Tibial artery (tissue), 4 donors: ENCODE results near the gene PXMP4.

ENCODE experiments used
- DNase-seq, 2 donors: peaks; one replicate each; pipeline ENCODE4 v3.0.0-alpha.2; 2019
- H3K27ac ChIP-seq, 2 donors: fragments of 200-600 bp; sonication (generic) in 1 of 2; 1 replicate in 1 of 2; 2 replicates in 1 of 2; pipeline ENCODE4 v1.5.1; 2018 to 2019; ENCODE audit warnings: mild to moderate bottlenecking in 1 of 2
- H3K27me3 ChIP-seq, 2 donors: fragments of 200-600 bp; sonication (generic) in 1 of 2; one replicate each; pipeline versions ENCODE4 v1.5.1 to v1.6.0; 2016 to 2019
- H3K36me3 ChIP-seq, 3 donors: fragments of 200-600 bp; sonication (generic) in 2 of 3; one replicate each; pipeline ENCODE4 v1.5.1; 2016 to 2019; ENCODE audit warnings: mild to moderate bottlenecking in 2 of 3
- H3K4me1 ChIP-seq, 4 donors: fragments of 200-600 bp; sonication (generic) in 2 of 4; 1 replicate in 3 of 4; 2 replicates in 1 of 4; pipeline ENCODE4 v1.5.1; 2016 to 2019
- H3K4me3 ChIP-seq, 2 donors: fragments of 200-600 bp; sonication (generic) in 1 of 2; 1 replicate in 1 of 2; 2 replicates in 1 of 2; pipeline ENCODE4 v1.5.1; 2018 to 2019; ENCODE audit warnings: mild to moderate bottlenecking in 2 of 2
- H3K9me3 ChIP-seq, 3 donors: fragments of 200-600 bp; sonication (generic) in 1 of 3; one replicate each; pipeline ENCODE4 v1.5.1; 2016 to 2019
- intact Hi-C: fragments of 100-400 bp; cut with DNase I; formaldehyde crosslinking; loops from one replicate; pipeline ENCODE4 v1.15.0; 2023; ENCODE audit warnings: low total_unique reads
- TF ChIP-seq, protein P1 (sequence below), 2 experiments: fragments of 200-600 bp in 1 of 2; fragments of 450-650 bp in 1 of 2; IDR thresholded peaks; one replicate each; pipeline ENCODE4 v1.5.1; 2017 to 2019; ENCODE audit warnings: antibody characterized with exemption in 2 of 2, mild to moderate bottlenecking in 1 of 2, moderate library complexity in 1 of 2

The PXMP4 gene

DNA sequence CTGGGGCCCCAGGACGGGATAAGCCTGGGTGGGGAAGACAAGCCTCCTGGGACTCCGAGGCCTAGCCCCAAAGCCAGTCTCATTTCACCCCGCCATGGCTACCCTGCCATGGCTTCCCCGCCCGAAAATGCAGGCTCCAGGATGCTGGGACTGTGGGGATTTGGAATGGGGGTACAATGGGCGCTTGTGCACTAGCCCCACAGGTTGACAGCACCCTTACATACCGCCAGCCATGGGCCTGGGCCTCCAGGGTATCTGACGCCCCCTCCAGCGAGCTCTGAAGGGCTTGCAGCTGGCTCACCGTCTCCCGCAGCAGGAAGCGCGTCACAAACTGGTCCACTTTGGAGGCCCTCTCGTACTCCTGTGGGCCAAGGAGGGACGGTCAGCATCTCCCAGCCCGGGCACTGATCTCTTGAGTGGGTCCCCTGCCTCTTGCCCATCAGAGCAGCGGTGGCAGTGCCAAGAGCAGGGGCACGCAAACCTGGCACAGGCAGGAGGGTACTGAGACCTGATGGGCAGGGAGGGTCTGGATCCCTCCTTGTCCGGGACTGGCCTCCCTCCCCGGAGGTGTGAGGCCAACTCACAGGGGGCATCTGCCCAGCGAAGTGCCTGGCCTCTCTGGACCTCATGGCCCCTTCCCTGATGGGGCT lies 60.0 kb downstream of the PXMP4 start:
- Histone ChIP-seq H3K27ac (no peak overlapping the region), H3K4me1 (peaks cover 0 to 18% (median 14%) of the 10 kb centered on the region in 4 donors), H3K36me3 (peaks cover 14 to 45% (median 36%) of the 10 kb centered on the region in 3 donors), H3K9me3 (no peaks in the 10 kb centered on the region), H3K4me3 (no peak overlapping the region), H3K27me3 (no peaks in the 10 kb centered on the region)
- intact Hi-C loops, result loop anchor here (5.0 to 10.0 kb wide), 3 partner anchors 98 to 205 kb away; no protein-coding TSS in a partner anchor
- DNase-seq, result no peak
- TF ChIP-seq, protein P1, sequence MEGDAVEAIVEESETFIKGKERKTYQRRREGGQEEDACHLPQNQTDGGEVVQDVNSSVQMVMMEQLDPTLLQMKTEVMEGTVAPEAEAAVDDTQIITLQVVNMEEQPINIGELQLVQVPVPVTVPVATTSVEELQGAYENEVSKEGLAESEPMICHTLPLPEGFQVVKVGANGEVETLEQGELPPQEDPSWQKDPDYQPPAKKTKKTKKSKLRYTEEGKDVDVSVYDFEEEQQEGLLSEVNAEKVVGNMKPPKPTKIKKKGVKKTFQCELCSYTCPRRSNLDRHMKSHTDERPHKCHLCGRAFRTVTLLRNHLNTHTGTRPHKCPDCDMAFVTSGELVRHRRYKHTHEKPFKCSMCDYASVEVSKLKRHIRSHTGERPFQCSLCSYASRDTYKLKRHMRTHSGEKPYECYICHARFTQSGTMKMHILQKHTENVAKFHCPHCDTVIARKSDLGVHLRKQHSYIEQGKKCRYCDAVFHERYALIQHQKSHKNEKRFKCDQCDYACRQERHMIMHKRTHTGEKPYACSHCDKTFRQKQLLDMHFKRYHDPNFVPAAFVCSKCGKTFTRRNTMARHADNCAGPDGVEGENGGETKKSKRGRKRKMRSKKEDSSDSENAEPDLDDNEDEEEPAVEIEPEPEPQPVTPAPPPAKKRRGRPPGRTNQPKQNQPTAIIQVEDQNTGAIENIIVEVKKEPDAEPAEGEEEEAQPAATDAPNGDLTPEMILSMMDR (IDR thresholded peaks at IDR 0.05), result no peak

DNA sequence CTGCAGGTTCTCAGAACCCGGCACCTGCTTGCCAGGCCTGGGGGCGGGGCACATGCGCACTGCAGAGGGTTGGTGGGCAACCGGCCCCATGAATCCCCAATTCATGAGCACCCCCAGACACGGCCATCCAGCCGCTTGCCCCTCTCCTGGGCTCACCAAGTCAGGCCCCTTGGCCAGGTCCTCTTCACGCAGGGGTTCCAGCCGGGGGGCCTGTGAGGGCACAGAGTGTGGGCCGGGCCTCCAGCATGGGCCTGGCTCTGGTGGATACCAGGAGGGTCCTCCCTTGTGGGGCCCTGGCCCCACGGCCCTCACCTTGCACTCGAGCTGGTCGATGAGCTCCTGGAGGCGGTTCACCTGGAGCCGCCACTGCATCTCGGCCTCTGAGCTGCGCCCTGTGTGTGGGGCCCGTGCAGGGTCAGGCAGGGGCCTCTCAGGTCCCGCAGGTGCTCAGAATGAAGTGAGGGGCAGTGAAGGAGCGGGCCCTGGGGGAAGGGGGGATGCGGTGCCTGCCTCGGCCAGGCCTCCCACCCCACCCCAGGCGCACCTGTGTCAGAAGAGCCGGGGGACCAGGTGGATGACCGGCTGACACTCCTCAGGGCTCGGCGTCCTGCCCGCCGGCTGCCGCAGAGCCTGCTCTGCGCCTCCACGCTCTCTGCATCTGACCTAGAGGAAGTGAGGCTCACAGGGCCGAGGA lies 60.6 kb downstream of the PXMP4 start:
- no peak for DNase-seq
- no peak overlapping the region for H3K27ac ChIP-seq
- H3K4me1 ChIP-seq, result peaks cover 0 to 16% (median 11%) of the 10 kb centered on the region in 4 donors
- intact Hi-C loops, result loop anchor here (5.0 to 10.0 kb wide), 4 partner anchors 97 to 245 kb away; no protein-coding TSS in a partner anchor
- no peak overlapping the region for H3K4me3 ChIP-seq
- no peaks in the 10 kb centered on the region for H3K27me3 ChIP-seq
- no peaks in the 10 kb centered on the region for H3K9me3 ChIP-seq
- TF ChIP-seq, protein P1 (IDR thresholded peaks at IDR 0.05), result no peak
- H3K36me3 ChIP-seq, result peaks cover 14 to 45% (median 36%) of the 10 kb centered on the region in 3 donors

DNA sequence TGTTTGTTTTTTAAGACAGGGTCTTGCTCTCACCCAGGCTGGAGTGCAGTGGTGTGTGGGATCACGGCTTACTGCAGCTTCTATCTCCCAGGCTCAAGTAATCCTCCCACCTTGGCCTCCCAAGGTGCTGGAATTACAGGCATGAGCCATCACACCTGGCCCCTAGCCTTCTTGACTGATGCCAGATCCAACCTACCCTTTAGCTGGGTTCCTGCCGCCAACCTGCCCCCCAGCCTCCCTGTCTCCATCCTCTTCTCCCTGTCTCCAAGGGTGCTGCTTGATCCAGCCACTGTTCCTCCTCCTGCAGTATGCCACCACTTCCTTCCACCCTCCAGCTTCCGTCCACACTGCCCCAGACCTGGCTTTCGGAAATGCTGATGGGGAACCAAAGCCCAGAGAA lies 61.2 kb downstream of the PXMP4 start:
- Histone ChIP-seq H3K4me3 (no peak overlapping the region), H3K4me1 (peaks cover 0 to 11% (median 7%) of the 10 kb centered on the region in 4 donors), H3K9me3 (no peaks in the 10 kb centered on the region), H3K27me3 (no peaks in the 10 kb centered on the region), H3K36me3 (peaks cover 14 to 45% (median 36%) of the 10 kb centered on the region in 3 donors), H3K27ac (no peak overlapping the region)
- DNase-seq, result no peak
- intact Hi-C loops, result loop anchor here (10.0 kb wide), 1 partner anchor 244 kb away; no protein-coding TSS in a partner anchor
- TF ChIP-seq, protein P1 (IDR thresholded peaks at IDR 0.05), result no peak

DNA sequence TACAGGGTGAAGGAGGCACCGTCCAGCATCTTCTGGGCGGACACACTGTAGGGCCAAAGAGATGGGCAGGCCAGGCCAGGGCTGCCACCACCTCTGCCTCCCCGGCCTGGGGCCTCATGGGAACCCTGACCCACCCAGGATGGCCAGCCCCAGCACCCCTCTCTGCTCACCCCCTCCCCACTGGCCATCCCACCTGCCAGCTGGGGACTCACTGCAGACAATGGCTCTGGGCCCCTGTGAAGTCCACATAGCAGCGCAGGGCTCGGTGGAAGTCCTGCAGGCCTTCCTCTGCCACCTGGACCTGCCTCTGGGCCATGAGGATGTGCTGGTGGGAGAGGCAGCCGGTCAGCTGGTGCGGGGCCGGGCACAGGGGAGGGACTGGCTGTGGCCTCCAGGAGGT lies 61.6 kb downstream of the PXMP4 start:
- no peaks in the 10 kb centered on the region for H3K9me3 ChIP-seq
- H3K4me3 ChIP-seq, result no peak overlapping the region
- H3K36me3 ChIP-seq, result peaks cover 14 to 45% (median 36%) of the 10 kb centered on the region in 3 donors
- H3K4me1 ChIP-seq, result peaks cover 0 to 13% (median 8%) of the 10 kb centered on the region in 4 donors
- no peaks in the 10 kb centered on the region for H3K27me3 ChIP-seq
- DNase-seq, result no peak
- TF ChIP-seq, protein P1 (IDR thresholded peaks at IDR 0.05), result no peak
- intact Hi-C loops, result loop anchor here (10.0 kb wide), 1 partner anchor 244 kb away; no protein-coding TSS in a partner anchor
- no peak overlapping the region for H3K27ac ChIP-seq

DNA sequence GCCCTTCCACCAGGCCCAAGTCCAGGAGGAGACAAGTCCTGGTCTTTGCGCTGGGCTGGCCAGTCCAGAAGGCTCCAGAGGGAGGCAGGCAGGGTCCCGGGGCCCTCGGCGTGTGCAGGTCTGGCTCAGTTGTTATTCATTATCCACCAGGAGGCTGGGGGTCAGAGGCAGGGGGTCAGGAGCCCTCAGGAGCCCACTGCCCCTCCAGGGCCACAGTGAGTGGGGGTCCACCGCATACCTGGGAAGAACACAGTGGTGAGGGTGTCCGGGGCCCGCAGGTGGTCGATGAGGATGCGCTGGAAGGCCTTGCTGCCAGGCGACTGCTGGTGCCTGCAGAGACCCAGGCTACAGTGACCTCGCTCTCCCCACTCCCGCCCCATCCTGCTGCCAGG lies 62.4 kb downstream of the PXMP4 start:
- Histone ChIP-seq H3K36me3 (peaks cover 14 to 45% (median 36%) of the 10 kb centered on the region in 3 donors), H3K27ac (no peak overlapping the region), H3K4me1 (peaks cover 0 to 16% (median 10%) of the 10 kb centered on the region in 4 donors), H3K4me3 (no peak overlapping the region), H3K9me3 (no peaks in the 10 kb centered on the region), H3K27me3 (no peaks in the 10 kb centered on the region)
- intact Hi-C loops, result loop anchor here (10.0 kb wide), 1 partner anchor 243 kb away; no protein-coding TSS in a partner anchor
- TF ChIP-seq, protein P1 (IDR thresholded peaks at IDR 0.05), result no peak
- peak in 1 of 2 donors; percentile 63 for DNase-seq
